ENCODE results near the gene MCMBP.

GRCh38 chr10:119780879-119781480 is 91.7 kb downstream of the MCMBP start:
- TF ChIP-seq CTCF (IDR thresholded peaks at IDR 0.05) (no peak), SMC3 (IDR thresholded peaks at IDR 0.05) (no peak), CEBPB (IDR thresholded peaks at IDR 0.05) (no peak)
